IPS-15b (cell line): ENCODE results near the gene FER.

ENCODE experiments used
- H3K27me3 ChIP-seq: one replicate; pipeline ENCODE4 v1.6.1; 2013; ENCODE audit warnings: low read length; ENCODE audit not compliant: control insufficient read depth, insufficient read depth
- H3K36me3 ChIP-seq: one replicate; pipeline ENCODE4 v1.6.1; 2013; ENCODE audit warnings: low read length; ENCODE audit not compliant: control insufficient read depth, insufficient read depth
- H3K4me1 ChIP-seq: one replicate; pipeline ENCODE4 v1.6.1; 2013; ENCODE audit warnings: mild to moderate bottlenecking, low read length; ENCODE audit not compliant: control insufficient read depth, insufficient read depth
- H3K4me3 ChIP-seq: one replicate; pipeline ENCODE4 v1.5.1; 2013; ENCODE audit warnings: low read depth, low read length
- H3K9ac ChIP-seq: one replicate; pipeline ENCODE4 v1.6.1; 2013; ENCODE audit warnings: low read depth, mild to moderate bottlenecking, low read length
- H3K9me3 ChIP-seq: one replicate; pipeline ENCODE4 v1.6.1; 2013; ENCODE audit warnings: mild to moderate bottlenecking, low read length; ENCODE audit not compliant: control insufficient read depth, insufficient read depth

FER gene

DNA sequence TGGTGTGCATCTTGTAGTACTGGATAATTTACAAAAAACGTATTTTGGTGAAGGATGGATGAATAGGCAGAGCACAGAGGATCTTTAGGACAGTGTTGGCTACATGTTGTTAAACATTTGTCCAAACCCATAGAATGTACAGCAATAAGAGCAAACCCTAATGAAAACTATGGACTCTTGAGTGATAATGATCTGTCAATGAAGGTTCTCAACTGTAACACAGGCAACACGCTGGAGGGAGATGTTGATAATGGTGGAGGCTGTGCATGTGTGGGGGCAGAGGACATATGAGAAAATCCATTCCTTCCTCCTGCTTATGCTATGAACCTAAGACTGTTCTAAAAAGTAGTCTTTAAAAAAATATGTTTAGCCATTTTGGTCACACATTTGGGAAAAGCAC lies 194.0 kb downstream of the FER start:
- no peaks in the 10 kb centered on the region for H3K27me3 ChIP-seq
- H3K4me3 ChIP-seq, result no peak overlapping the region
- H3K4me1 ChIP-seq, result peaks cover 15% of the 10 kb centered on the region
- H3K9ac ChIP-seq, result no peak overlapping the region
- H3K9me3 ChIP-seq, result no peaks in the 10 kb centered on the region
- H3K36me3 ChIP-seq, result no peaks in the 10 kb centered on the region

- no peak overlapping the region for H3K9ac ChIP-seq
- peaks cover 23% of the 10 kb centered on the region for H3K4me1 ChIP-seq
- no peaks in the 10 kb centered on the region for H3K9me3 ChIP-seq
- no peaks in the 10 kb centered on the region for H3K27me3 ChIP-seq
- no peak overlapping the region for H3K4me3 ChIP-seq
- no peaks in the 10 kb centered on the region for H3K36me3 ChIP-seq
Observed at GRCh38 chr5:108942701-108943100, 195.0 kb downstream of the FER start.

DNA sequence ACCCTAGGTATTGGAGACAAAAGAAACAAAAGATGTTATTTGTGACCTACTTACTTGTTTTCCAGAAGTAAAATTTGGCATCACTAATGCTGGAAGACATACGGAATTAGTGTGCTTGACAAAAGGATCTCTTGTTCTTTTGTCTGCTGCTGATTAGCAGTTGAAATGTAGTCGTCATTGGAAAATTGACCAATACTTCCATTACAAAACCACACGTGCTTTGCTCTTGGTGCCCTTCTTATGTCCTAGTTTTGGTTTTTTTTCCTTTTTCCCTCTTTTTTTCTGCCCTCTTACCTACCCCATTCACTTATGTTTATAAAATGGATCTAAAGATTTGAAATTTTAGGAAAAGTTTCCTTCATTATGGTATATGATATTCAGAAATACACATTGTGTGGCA lies 197.4 kb downstream of the FER start:
- Histone ChIP-seq H3K4me1 (peaks cover 23% of the 10 kb centered on the region), H3K9me3 (no peaks in the 10 kb centered on the region), H3K36me3 (no peaks in the 10 kb centered on the region), H3K9ac (no peak overlapping the region), H3K4me3 (no peak overlapping the region), H3K27me3 (no peaks in the 10 kb centered on the region)

- no peak overlapping the region for H3K4me3 ChIP-seq
- no peaks in the 10 kb centered on the region for H3K27me3 ChIP-seq
- H3K4me1 ChIP-seq, result peaks cover 23% of the 10 kb centered on the region
- H3K9ac ChIP-seq, result no peak overlapping the region
- no peaks in the 10 kb centered on the region for H3K9me3 ChIP-seq
- no peaks in the 10 kb centered on the region for H3K36me3 ChIP-seq
Observed at GRCh38 chr5:108946008-108946407, 198.3 kb downstream of the FER start.

- H3K4me3 ChIP-seq, result no peak overlapping the region
- H3K4me1 ChIP-seq, result peaks cover 23% of the 10 kb centered on the region
Observed at GRCh38 chr5:108947164-108947563, 199.5 kb downstream of the FER start.

GRCh38 chr5:108950276-108950675 lies 202.6 kb downstream of the FER start:
- H3K36me3 ChIP-seq, result no peaks in the 10 kb centered on the region
- H3K9ac ChIP-seq, result no peak overlapping the region
- no peaks in the 10 kb centered on the region for H3K27me3 ChIP-seq
- no peak overlapping the region for H3K4me3 ChIP-seq
- H3K4me1 ChIP-seq, result peaks cover 23% of the 10 kb centered on the region
- no peaks in the 10 kb centered on the region for H3K9me3 ChIP-seq

More at GRCh38 chr5:108947164-108947563, 199.5 kb downstream of the FER start:
- H3K9me3 ChIP-seq, result no peaks in the 10 kb centered on the region
- no peaks in the 10 kb centered on the region for H3K27me3 ChIP-seq
- no peak overlapping the region for H3K9ac ChIP-seq
- H3K36me3 ChIP-seq, result no peaks in the 10 kb centered on the region

DNA sequence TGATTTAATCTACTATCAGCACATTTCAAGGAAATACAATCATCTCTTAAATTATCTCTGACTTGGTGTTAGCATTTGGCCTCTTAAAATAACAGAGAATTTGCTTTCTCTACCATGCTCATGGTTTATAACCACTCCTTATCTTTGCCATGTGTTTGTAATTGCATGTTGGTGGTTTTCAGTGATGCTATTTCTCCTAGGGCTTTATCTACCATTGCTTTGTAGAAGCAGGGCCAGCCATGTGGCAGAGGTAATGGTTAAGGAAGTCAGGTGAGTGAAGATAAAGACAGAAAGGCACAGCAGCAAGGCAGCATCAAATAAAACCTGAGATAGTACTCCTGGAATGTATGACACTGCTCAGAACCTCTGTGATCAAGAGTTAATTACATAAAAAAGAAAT lies 206.2 kb downstream of the FER start:
- Histone ChIP-seq H3K36me3 (no peaks in the 10 kb centered on the region), H3K4me1 (peaks cover 6% of the 10 kb centered on the region), H3K27me3 (no peaks in the 10 kb centered on the region), H3K9me3 (no peaks in the 10 kb centered on the region), H3K9ac (no peak overlapping the region), H3K4me3 (no peak overlapping the region)

GRCh38 chr5:108957333-108957732 lies 209.6 kb downstream of the FER start:
- Histone ChIP-seq H3K9me3 (no peaks in the 10 kb centered on the region), H3K4me3 (no peak overlapping the region), H3K27me3 (no peaks in the 10 kb centered on the region), H3K36me3 (no peaks in the 10 kb centered on the region), H3K9ac (no peak overlapping the region), H3K4me1 (peaks cover 6% of the 10 kb centered on the region)

DNA sequence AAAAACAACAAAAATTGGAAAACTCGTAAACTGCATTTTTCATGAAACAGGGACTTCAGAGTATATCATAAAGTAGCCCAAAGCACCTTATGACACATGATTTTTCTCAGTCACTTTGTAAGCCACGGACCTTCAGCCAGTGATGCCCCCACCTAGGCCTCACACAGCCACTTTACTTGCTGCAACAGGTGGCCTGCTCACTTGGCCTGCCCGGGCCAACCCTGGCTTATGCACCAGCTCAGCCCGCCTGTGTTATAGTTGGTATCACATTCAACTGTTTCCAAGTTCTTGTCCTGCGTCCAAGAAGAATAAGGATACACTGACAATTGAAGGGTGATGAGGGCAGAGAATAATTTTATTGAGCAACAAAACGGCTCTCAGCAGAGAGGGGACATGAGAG lies 219.2 kb downstream of the FER start:
- H3K27me3 ChIP-seq, result no peaks in the 10 kb centered on the region
- H3K36me3 ChIP-seq, result peaks cover 4% of the 10 kb centered on the region
- no peak overlapping the region for H3K4me3 ChIP-seq
- H3K9ac ChIP-seq, result no peak overlapping the region
- H3K4me1 ChIP-seq, result no peaks in the 10 kb centered on the region
- H3K9me3 ChIP-seq, result no peaks in the 10 kb centered on the region

DNA sequence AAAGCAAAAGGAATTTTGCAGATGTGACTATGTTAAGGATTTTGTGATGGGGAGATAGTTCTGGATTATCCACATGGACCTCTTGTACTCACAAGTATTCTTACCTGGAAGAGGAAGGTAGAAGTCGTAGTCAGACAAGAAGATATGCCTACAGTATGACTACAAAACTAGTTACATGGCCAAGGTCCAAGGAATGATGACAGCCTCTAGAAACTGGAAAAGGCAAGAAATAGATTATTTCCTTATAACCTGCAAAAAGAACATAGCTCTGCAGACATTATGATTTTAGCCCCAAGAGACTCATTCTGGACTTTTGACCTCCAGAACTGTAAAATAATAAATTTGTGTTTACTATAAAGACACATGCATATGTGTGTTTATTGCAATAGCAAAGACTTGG lies 226.9 kb downstream of the FER start:
- Histone ChIP-seq H3K9me3 (no peaks in the 10 kb centered on the region), H3K4me3 (no peak overlapping the region), H3K36me3 (no peaks in the 10 kb centered on the region), H3K9ac (no peak overlapping the region), H3K4me1 (no peaks in the 10 kb centered on the region), H3K27me3 (no peaks in the 10 kb centered on the region)

DNA sequence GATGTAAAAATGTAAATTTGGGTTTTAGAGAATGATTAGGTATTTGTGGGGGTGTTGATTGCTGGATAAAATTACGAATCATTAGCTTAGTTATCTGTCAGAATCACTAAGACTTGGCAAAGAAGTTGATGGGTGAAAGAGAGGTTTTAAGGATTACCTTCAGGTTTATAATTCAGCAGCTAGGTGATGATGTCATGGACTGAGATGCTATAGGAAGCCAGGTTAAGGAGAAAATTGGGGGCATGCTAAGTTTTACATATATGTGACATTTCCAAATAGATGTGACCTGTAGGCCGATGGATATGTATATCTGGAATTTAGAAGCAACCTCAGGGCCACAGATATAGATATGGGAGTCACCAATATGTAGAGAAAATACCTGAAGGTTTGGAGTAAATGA lies 228.0 kb downstream of the FER start:
- H3K4me1 ChIP-seq, result no peaks in the 10 kb centered on the region
- no peaks in the 10 kb centered on the region for H3K27me3 ChIP-seq
- H3K36me3 ChIP-seq, result no peaks in the 10 kb centered on the region
- H3K9ac ChIP-seq, result no peak overlapping the region
- no peak overlapping the region for H3K4me3 ChIP-seq
- no peaks in the 10 kb centered on the region for H3K9me3 ChIP-seq

GRCh38 chr5:108983461-108984092 lies 235.9 kb downstream of the FER start:
- Histone ChIP-seq H3K4me3 (no peak overlapping the region), H3K27me3 (no peaks in the 10 kb centered on the region), H3K4me1 (no peaks in the 10 kb centered on the region), H3K36me3 (no peaks in the 10 kb centered on the region), H3K9ac (no peak overlapping the region), H3K9me3 (peaks cover 3% of the 10 kb centered on the region)
